Measurements from ENCODE around the gene GINS1.
A peak's percentile ranks its signal among the peaks of the same experiment; 100 is the strongest.
"Not testable (repeated sequence)": the region's sequence is repeated elsewhere in the genome, so short reads cannot be mapped to it uniquely, and the experiment has no call there.

The GINS1 gene

GRCh38 chr20:25457886-25458680 is 50.6 kb downstream of the GINS1 start:
- no peak for DNase-seq

DNA sequence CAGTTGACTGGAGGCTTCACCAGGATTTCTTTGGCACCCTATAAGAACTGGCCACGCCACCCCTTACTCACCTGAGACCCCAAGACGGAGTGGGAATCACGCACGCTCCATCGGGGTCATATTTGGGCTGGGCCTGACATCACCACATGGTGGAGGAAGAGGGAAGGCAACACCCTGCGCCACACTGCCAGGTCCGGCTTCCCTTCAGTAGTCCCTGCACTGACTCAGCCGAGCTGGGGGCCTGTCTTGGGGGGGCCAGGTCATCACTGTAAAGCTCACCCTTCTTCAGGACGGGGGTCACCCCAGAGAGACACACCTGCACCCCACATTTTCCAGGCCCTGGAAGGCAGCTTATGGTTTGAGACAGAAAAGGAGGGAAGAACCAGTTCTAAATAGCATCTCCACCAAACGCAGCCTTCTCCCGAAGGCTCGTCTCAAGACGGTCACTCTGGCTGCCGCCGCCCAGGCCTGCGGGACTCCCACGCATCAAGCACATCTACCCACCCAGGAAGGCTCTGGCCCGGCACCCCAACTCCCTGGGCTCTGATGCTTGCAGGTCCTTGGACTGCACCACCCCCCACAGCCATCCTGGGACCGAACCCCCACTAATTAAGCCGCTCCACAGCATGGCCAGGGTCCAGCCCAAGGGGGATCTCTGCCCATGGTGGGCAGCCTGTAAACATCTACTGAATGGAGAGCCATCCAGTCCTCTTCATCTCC is 51.8 kb downstream of the GINS1 start:
- DNase-seq: no peak

- no peak for DNase-seq
Measured at GRCh38 chr20:25459916-25460535, 52.6 kb downstream of the GINS1 start.

GRCh38 chr20:25460566-25461280 is 53.2 kb downstream of the GINS1 start:
- no peak for DNase-seq

- no peak for DNase-seq
Measured at GRCh38 chr20:25461281-25461650, 53.8 kb downstream of the GINS1 start.

- no peak for DNase-seq
Measured at GRCh38 chr20:25461786-25462545, 54.5 kb downstream of the GINS1 start.

GRCh38 chr20:25464501-25465242 is 57.2 kb downstream of the GINS1 start:
- DNase-seq: no peak

GRCh38 chr20:25465243-25466135 is 58.0 kb downstream of the GINS1 start:
- DNase-seq: no peak

DNA sequence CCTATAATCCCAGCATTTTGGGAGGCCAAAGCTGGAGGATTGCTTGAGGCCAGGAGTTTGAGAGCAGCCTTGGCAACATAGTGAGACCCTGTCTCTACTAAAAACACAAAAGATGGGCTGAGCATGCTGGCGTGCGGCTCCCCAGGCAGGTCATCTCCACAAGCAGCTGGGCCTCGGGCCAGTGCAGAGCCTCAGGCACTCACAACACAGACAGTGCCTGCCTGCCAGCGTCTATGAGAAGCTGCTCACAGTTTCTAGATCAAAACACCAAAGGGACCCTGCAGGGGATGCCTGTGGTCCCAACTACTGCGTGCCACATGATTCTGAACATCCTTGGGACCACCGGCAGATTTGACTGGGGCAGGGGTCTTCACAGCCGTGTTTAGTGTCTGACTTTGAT is 59.4 kb downstream of the GINS1 start:
- DNase-seq: no peak

DNA sequence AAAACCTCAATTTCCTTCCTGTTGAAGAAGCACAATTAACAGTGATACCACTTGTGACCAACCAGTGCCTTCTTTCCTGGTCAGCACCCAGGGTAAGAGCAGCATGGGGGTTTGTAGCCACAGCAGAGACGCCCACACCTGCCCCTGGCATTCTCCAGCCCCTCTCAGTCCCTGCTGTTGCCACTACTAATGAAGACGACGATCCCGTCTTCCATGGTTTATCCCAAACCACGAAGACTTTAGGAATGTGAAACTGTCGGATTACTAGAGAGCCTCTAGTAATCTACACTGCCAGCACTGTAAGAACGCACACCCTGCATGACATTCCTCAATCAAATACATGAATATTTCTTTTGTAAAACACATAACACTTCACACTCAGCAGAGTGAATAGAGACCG is 60.0 kb downstream of the GINS1 start:
- no peak for DNase-seq

DNA sequence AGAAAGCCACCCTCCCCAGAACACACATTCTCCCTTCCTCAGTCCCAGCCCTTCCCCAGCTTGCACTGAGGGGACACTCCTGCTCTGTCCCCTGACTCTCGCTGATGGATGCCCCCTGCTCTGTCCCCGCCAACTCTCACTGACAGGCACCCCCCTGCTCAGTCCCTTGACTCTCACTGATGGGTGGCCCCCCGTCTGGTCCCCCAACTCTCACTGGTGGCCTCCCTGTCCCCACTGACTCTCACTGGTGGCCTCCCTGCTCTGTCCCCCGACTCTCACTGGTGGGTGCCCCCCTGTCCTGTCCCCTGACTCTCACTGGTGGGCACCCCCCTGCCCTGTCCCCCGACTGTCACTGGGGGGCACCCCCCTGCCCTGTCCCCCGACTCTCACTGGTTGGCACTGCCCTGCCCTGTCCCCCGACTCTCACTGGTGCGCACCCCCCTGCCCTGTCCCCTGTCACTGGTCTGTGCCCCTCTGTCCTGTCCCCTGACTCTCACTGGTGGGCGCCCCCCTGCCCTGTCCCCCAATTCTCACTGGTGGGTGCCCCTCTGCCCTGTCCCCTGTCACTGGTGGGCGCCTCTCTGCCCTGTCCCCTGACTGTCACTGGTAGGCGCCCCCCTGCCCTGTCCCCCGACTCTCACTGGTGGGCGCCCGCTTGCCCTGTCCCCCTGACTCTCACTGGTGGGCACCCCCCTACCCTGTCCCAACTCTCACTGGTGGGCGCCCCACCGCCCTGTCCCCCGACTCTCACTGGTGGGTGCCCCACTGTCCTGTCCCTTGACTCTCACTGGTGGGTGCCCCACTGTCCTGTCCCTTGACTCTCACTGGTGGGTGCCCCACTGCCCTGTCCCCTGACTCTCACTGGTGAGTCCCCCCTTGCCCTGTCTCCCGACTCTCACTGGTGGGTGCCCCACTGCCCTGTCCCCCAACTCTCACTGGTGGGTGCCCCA is 60.9 kb downstream of the GINS1 start:
- no peak for DNase-seq

GRCh38 chr20:25469558-25469957 is 62.1 kb downstream of the GINS1 start:
- DNase-seq: no peak

GRCh38 chr20:25470045-25470444 is 62.6 kb downstream of the GINS1 start:
- peak; percentile 48 for DNase-seq

GRCh38 chr20:25471020-25471419 is 63.5 kb downstream of the GINS1 start:
- DNase-seq: no peak

- not testable (repeated sequence) for DNase-seq
Measured at GRCh38 chr20:25473297-25473696, 65.8 kb downstream of the GINS1 start.

DNA sequence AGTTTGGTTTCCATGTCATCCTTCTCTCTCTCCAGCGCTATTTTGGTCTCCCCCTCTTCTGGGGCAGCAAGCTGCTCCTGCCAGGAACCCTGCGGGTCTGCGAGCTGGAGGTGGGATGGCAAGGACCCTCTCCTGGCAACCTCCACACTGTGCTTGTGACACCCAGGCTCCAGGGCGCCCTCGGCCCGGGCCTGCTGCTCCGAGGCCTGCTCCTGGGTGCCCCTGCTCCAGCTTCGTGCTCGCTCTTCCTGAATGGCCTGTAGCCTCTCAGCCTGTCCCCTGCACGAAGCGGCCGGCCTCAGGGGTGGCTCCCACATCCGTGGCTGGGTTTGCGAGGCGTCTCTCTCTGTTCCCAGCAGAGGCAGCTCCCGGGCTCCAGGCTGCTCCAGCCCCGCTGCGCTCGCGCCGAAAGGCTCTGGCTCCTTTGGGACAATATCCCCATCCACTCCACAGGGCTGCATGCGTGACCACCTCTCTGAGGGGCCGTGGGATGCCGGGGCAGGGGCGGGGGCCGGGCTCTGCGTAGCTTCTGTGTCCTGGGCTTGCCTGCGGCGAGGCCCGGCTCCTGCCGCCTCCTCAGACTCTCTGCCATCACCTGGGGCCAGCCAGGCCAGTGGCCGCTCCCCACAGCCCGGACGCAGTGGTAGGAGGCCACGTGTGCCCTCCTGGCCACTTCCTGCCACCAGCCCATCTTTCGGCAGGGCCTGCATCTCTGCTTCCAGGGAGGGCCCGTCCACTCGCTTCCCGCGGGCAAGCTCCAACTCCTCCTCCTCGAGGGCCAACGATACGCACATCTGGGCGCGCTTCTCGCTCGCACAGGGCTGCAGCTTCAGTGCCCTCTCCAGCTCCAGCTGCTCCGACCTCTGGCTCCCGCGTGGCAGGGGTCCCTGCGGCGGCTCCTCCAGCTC is 68.9 kb downstream of the GINS1 start:
- no peak for DNase-seq

GRCh38 chr20:25477014-25477882 is 69.8 kb downstream of the GINS1 start:
- no peak for DNase-seq

All from activated CD4-positive, alpha-beta T cell treated with anti-CD3 and anti-CD28 coated beads, Interleukin-10, Interleukin-2, amounts not matched to agents 100 ng/mL and 50 ng/mL, durations not matched to agents 16 hours and 8 hours (primary cell).